ENCODE data around the gene VEZT. TPM values are rescaled to one million over a fixed set of nuclear protein-coding genes. Genes with fewer than 3 reads are reported as not detected.
"Not testable (repeated sequence)": the region's sequence is repeated elsewhere in the genome, so short reads cannot be mapped to it uniquely, and the experiment has no call there.

VEZT gene
- total RNA-seq, 1 donor from 2014 or later: 46.8 TPM

DNA sequence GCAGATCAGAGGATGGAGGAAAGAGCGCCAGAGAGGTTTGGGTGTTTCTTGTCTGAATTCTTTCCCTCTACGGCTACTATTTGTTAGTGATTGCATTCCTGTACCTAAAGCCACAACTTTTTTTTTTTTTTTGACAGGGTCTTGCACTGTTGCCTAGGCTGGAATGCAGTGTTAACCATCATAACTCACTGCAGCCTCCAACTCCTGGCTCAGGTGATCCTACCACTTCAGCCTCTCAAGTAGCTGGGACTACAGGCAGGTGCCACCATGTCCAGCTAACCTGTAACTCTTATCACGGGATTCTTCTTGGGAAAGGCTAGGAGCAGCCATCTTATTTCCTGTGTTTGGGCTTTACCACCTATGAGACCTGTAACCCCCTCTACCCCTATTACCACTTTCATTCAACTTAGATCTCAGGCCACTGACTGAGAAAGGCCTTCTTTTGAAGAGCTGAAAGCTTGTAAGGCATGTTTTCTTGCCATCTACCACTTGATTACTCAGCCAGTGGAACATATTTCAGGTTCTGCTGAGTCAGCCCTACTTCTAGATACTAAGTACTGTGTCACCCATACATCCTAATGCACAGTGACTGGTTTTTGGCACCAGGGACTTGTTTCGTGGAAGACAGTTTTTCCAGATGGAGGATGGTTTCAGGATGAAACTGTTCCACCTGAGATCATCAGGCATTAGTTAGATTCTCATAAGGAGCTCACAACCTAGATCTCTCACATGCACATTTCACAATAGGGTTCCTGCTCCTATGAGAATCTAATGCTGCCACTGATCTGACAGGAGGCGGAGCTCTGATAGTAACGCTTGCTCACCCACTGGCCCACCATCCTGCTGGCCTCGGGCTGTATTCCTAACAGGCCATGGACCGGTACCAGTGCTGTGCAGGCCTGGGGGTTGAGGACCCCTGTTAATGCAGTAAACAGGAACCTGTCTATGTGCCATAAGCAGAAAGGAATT lies 6.9 kb downstream of the VEZT start:
- intact Hi-C loops (cut with micrococcal nuclease): no loop called here

DNA sequence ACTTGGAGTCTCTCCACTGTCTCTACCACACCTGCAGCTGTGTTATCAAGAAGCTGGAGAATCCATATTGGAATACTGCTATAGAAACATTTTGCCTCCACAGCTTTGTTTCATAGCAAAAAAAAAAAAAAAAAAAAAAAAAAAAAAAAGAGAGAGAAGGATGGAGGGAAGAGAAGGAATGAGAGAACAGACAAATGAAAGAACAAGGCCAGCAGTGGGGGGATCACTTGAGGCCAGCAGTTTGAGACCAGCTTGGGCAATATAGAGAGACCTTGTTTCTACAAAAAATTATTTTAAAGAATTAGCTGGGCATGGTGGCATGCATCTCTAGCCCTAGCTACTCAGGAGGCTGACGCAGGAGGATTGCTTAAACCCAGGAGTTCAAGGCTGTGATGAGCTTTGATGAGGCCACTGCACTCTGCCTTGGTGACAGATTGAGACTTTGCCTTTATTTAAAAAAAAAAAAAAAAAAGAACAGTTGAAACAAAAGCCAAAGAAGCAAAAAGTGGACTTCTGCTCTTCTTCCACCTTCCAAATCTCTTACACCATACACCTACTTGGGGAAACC lies 8.1 kb downstream of the VEZT start:
- intact Hi-C loops (cut with micrococcal nuclease): no loop called here

DNA sequence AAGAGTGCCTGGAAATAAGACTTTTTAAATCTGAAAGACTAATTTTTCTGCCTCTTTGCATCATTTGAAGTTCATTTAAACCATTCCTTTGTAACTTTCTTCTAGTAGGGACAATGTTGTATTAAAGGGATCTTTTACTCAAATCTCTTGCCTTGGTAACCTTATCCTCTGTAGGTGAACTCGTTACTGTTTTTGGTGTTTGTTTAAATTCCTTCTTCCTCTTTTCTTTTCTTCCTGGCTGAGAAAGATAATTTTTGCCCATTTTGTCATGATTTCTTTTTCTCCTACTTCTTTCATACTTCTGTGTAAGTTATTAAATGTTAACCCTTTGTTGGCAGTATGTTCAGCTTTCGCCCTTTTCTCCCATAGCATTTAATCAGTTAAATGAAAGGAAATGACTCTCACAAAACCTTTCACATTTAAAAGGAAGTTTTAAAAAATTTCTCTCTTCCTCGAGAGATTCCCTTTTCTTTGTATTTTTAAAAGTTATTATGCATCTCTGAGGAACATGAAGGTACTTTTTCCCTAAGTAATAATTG lies 10.3 kb downstream of the VEZT start:
- intact Hi-C loops (cut with micrococcal nuclease): no loop called here

DNA sequence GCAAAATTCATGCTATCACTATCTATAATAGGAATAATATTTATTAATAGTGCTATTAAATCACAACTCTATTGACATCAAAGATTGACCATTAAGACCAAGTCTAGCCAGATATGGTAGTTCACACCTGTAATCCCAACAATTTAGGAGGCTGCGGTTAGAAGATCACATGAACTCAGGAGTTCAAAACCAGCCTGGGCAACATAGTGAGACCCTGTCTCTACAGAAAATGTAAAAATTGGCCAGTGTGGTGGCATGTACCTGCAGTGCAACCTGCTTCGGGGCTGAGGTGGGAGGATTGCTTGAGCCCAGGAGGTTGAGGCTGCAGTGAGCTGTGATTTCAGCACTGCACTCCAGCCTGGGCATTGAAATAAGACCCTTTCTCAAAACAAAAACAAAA lies 11.0 kb downstream of the VEZT start:
- intact Hi-C loops (cut with micrococcal nuclease): no loop called here

DNA sequence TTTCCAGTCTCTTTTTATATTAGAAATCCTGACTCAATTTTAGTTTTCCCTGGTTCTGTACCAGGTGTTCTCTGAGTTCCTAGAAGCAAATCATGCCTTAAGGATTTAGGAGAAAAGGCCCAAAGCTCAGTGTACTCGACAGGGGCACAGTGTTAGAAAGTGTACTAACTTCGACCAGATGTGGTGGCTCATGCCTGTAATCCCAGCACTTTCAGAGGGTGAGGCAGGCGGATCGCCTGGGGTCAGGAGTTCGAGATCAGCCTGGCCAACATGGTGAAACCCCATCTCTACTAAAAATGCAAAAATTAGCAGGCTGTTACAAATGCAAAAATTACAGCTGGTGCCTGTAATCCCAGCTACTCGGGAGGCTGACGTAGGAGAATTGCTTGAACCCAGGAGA lies 12.0 kb downstream of the VEZT start:
- intact Hi-C loops (cut with micrococcal nuclease): no loop called here

DNA sequence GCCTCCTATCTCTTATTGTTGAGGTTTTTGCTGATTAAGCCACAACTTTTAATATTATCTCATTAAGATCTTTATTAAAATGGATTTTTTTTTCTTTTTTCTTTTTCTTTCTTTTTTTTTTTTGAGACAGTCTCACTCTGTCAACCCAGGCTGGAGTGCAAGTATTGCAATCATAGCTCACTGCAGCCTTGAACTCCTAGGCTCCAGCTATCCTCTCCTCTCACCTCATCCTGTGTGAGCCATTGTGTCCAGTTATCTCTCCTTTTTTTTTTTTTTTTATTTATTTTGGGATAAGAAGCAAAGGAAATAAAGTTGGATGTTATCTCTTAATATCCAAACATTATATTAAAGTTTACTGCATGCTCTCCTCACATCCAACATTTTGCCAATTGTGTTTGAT lies 12.7 kb downstream of the VEZT start:
- intact Hi-C loops (cut with micrococcal nuclease): no loop called here

DNA sequence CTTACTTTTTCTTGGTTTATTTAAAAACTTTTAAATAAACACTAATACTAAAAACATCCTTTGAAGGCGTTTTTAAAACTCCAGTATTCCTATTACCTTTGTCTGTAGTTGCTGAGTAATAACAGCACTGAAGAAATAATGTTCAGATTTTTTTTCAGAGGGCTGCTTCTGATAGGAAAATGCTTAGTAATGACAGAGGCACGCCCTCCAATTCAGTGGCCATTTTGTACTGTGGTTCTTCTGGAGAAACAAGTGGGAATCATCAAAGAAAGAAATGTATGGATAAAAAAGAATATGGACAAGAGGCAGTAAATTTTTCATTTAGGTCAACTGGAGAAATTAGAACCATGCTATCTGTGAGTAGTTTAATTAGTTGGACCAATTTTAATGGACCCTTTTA lies 13.6 kb downstream of the VEZT start:
- intact Hi-C loops (cut with micrococcal nuclease): no loop called here

DNA sequence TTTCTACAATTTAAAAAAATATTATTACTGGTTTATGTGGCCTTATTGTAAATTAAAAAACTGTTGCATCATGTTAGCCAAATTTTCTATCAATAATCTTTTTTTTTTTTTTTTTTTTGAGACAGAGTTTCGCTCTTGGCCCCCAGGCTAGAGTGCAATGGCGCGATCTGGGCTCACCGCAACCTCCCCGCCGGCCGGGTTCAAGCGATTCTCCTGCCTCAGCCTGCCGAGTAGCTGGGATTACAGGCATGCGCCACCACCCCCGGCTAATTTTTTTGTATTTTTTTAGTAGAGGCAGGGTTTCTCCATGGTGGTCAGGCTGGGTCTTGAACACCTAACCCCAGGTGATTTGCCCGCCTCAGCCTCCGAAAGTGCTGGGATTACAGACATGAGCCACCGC lies 16.6 kb downstream of the VEZT start:
- intact Hi-C loops (cut with micrococcal nuclease): not testable (repeated sequence)

DNA sequence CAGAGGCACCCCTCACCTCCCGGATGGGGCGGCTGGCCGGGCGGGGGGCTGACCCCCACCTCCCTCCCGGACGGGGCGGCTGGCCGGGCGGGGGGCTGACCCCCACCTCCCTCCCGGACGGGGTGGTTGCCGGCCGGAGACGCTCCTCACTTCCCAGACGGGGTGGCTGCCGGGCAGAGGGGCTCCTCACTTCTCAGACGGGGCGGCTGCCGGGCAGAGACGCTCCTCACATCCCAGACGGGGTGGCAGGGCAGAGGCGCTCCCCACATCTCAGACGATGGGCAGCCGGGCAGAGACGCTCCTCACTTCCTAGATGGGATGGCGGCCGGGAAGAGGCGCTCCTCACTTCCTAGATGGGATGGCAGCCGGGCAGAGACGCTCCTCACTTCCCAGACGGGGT lies 18.0 kb downstream of the VEZT start:
- intact Hi-C loops (cut with micrococcal nuclease): not testable (repeated sequence)

DNA sequence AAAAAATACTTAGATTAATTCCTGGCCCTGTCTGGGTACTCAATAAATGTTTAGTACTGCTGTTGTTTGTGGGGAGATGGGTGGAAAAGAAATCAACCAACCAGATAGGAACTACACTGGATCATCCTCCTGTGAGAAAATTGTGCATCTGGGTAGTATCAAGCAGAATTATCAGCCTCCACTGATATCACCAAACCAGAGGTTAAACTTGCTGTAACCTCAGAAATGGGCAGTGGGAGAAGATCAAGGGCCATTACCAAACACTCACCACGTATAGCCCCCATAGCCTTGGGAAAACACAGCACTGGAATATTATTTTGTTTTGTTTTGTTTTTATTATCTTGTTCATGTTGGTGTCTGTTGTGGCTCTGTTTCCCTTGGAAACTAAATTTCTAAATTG lies 19.7 kb downstream of the VEZT start:
- intact Hi-C loops (cut with micrococcal nuclease): no loop called here

DNA sequence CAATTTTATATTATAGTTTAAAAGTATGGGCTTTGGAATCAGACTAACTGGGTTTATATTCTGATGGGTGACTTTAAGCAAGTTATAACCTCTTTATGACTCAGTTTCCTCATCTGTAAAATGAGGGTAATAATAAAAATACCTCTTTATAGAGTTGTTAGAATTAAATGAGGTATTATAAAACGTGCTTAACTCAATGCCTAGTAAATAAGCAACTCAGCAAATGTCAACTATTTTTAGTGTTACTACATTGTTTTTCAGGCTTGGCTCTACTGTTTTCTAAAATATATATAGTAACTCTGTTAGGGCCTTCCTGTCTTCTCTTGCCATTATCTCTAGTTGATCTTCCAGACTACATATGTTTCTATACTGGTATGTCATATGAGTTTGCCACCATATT lies 20.5 kb downstream of the VEZT start:
- intact Hi-C loops (cut with micrococcal nuclease): no loop called here

DNA sequence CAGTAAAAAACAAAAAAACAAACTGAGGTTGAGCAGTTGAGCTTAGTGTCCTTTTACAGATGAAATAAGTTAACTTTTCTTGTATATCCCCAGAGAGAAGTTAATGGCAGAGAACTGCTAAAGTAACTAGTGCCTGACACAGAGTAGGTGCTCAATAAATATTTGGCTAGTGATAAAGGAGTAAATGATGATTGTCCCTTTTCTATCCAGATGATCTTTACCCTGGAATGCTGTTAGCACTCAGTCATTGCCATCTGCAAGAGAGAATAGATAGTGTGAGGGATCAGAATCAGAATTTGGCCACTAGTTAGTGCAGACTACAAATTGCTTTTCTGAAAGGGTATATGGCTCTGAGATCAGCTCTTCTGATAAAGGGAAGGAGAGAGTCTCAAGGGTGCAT lies 21.6 kb downstream of the VEZT start:
- intact Hi-C loops (cut with micrococcal nuclease): no loop called here

DNA sequence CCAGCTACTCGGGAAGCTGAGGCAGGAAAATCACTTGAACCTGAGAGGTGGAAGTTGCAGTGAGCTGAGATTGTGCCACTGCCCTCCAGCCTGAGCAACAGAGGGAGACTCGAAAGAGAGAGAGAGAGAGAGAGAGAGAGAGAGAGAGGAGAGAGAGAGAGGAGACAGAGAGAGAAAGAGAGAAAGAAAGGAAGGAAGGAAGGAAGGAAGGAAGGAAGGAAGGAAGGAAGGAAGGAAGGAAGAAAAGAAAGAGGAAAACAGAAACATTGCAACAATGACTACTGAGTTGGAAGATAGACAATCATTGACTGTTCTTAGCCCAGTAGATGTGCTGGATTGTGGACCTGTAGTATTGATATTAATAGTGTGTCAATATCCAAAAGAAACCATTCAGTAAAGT lies 22.2 kb downstream of the VEZT start:
- intact Hi-C loops (cut with micrococcal nuclease): not testable (repeated sequence)

DNA sequence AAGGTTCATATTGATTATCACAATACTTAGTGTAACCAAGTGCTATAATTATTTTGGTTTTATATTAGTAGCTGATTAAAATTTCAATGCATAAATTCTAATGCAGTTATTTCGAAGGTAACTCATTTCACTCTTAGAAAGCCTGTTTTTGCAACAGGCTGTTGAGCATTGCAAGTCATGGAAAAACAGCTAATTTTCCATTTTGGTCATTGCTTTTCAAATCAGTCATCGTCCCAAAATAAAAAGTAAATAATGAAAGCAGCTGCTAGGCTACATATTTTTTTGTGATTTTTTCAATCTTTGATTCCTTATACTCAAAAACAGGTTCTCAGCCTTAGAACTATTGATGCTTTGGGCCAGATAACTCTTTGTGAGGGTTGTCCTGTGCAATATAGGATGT lies 22.9 kb downstream of the VEZT start:
- intact Hi-C loops (cut with micrococcal nuclease): no loop called here

DNA sequence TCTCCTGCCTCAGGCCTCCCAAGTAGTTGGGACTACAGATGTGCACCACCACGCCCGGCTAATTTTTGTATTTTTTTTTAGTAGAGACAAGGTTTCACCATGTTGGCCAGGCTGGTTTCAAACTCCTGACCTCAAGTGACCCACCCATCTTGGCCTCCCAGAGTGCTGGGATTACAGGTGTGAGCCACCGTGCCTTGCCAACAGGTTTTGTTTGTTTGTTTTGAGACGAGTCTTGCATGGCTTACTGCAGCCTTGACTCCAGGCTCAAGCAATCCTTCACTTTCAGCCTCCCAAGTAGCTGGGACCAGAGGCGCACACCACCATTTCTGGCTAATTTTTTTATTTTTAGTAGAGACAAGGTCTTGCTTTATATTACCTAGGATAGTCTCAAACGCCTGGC lies 23.5 kb downstream of the VEZT start:
- intact Hi-C loops (cut with micrococcal nuclease): not testable (repeated sequence)

DNA sequence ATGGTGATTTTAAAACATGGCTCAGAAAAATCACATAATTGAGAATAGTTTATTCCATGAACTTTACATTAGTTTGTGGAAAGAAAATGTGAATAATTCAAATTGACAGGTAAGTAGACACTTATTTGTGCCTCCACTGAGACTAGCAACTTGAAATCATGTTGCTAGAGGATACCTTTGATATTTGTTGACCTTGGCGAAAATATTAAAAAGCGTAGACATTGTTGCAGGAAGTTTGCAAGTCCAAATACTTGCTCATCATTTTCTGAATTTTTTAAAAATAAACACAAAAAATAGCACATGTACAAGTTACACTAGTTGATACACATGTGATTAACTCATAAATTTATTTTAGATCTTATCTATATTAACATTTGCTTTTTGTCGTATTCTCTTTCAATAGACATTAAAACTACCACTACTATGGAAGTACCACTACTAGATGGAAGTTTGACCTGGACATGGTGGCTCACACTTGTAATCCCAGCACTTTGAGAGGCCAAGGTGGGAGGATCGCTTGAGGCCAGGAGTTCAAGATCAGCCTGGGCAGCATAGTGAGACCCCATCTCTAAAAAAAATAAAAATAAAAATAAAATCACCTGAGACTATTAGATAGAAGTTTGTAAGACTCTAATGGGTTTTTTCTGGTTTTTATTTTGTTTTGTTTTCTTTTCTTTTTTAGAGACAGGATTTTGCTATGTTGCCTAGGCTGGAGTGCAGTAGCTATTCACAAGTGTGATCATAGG lies 24.3 kb downstream of the VEZT start:
- intact Hi-C loops (cut with micrococcal nuclease): no loop called here

DNA sequence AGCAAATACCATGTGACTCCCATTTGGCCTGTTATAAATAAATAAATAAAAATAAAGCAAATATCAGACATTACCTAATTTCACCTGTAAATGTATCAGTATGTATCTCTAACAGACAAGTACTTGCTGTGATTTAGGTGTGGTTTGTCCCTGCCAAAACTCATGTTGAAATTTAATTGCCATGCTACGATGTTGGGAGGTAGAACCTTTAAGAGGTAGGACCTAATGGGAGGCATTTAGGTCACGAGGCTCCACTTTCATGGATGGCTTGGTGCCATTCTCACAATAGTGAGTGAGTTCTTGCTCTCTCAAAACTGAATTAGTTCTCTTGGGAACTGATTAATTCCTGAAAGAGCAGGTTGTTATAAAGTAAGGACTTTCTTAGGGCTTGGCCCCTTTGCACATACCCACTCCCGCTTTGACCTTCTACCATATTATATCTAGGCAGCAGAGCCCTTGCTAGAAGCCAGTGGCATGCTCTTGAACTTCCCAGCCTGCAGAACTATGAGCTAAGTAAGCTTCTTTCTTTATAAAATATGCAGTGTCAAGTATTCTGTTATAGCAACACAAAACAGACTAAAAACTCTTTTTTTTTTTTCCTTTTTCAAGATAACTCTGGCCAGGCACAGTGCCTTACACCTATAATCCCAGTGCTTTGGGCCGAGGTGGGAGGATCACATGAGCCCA lies 26.0 kb downstream of the VEZT start:
- intact Hi-C loops (cut with micrococcal nuclease): no loop called here

DNA sequence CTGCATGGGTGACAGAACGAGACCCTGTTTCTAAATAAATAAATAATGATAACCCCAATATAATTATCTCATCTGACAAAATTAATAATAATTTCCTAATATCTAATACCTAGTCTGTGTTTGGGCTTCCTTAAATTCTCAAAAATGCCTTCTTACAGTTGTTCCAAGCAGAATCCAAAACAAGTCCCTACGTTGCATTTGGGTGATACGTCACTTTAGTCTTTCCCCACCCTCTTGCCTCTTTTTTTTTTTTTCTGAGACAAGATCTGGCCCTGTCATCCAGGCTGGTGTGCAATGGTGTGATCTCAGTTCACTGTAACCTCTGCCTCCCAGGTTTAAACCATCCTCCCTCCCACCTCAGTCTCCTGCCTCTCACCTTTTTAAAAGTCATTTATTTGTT lies 26.7 kb downstream of the VEZT start:
- intact Hi-C loops (cut with micrococcal nuclease): no loop called here

DNA sequence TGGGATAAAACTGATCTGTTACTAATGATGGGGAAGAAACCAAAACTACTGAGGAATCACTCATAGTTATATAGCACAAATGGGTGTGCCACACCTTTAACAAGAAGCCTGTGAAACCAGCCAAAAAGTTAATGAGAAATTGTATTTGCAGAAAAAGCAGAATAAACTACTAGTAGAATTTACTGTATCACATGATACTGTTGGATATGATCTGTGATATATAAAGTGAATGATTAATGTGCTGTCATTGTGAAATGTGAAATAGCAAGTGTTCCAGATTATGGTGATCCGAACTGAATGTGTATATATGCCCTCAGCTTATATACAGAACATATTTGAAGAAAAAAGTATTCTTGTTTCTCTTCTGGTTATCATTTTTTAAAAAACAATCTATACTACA lies 30.5 kb downstream of the VEZT start:
- intact Hi-C loops (cut with micrococcal nuclease): no loop called here

DNA sequence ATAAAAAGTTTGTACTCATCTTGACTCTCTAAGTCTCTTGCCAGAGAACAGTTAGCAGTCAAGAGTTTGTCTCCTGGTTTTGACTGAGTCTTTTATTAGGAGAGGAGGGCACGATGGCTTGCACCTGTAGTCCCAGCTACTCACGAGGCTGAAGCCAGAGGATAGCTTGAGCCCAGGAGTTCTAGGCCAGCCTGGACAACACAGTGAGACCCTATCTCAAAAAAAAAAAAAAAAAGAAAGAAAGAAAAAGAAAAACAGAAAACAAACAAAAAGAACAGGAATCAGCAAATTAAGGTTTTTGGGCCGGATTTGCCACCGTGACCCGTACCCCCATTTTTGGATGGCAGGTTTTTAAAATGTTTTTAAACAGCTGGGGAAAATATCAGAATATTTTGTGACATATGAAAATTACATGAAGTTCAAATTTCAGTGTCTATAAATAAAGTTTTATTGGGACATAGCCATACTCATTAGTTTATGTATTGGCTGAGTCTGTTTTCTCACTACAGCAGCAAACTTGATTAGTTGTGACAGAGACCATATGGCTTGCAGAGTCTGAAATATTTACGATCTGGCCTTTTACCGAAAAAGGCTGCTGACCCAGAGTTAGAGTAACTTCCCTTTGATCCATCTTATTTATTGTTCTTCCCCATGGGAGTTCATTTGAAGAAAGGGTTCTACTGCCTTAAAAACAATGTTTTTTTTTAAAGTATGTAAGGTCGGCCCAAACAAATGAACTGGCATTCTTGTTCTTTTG lies 31.2 kb downstream of the VEZT start:
- intact Hi-C loops (cut with micrococcal nuclease): no loop called here

DNA sequence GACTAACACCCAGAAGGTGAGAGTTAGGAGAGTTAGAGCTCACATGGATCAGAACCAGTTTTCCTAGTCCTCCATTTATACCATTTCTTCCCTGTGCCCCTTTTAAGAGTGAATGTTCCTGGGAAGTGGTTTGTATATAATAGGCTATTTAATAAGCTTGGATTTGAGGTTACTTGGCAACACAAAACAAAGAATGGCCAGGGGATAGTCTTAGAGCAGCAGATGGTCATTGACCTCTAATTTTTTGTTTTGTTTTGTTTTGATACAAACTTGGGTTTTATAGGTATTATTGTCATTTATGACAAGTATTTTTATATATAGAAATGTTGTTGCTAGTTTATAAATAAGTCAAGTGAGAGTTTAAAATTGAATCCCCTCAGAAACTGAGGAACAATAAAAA lies 35.8 kb downstream of the VEZT start:
- intact Hi-C loops (cut with micrococcal nuclease): no loop called here

Data from T-helper 1 cell treated with Interleukin-12 subunit alpha and Interleukin-12 subunit beta and Interleukin-4 antibody, amounts not matched to agents 30 ng/mL and 1 ng/mL, for 36 hours (primary cell).